NCI-H748 (cell line): ENCODE data around the gene ADAP2.
"Not testable (repeated sequence)": the region's sequence is repeated elsewhere in the genome, so short reads cannot be mapped to it uniquely, and the experiment has no call there.

Source experiments
- DNase-seq: peaks from one replicate; lab custom pipeline; 2025; ENCODE audit not compliant: unreplicated experiment; lab: John Stamatoyannopoulos, UW

Gene ADAP2

DNA sequence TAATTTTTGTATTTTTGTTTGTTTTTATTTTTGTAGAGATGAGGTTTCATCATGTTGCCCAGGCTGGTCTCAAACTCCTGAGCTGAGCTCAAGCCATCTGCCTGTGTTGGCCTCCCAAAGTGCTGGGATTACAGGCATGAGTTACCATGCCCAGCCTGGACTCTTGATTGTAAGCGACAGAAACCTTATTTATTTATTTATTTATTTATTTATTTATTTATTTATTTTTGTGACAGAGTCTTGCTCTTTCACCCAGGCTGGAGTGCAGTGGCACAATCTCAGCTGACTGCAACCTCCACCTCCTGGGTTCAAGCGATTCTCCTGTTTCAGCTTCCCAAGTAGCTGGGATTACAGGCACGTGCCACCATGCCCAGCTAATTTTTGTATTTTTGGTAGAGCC lies 8.1 kb downstream of the ADAP2 start:
- not testable (repeated sequence) for DNase-seq

DNA sequence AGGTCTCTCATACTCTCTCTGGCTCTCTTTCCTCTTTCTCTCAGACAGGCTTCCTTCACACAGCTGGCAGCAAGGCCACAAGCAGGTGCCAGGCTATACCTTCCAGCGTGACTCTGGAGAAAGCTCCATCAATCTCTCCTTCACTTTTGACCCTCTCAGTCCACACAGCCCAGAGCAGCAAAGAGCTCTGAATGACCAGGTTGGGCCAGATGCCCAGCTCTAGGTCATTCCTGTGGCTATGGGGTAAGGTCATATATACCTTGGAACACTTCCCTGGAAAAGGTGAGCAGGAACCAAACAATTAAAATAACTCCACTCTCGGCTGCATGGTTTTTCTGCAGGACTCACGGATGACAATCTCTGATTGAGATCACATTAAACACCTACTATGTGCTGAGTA lies 8.8 kb downstream of the ADAP2 start:
- no peak for DNase-seq

- DNase-seq, result not testable (repeated sequence)
Observed at GRCh38 chr17:30931582-30931981, 9.8 kb downstream of the ADAP2 start.

DNA sequence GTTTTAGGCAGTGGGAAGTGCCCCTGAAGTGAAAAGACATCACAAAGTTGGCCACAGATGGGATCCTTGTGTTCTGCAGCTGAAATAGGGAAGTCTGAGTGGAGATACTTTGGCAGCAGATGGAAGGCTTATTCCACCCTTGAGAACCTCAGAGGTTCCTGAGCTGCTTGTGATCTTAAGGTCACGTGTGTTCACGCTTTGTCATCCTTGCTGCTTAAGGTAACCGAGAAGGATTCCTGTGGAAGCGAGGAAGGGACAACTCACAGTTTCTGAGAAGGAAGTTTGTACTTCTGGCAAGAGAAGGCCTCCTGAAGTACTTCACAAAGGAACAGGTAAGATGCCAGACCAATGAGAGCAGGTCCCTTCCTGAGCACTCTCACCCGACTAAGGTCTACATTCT lies 12.2 kb downstream of the ADAP2 start:
- no peak for DNase-seq

GRCh38 chr17:30939051-30939689 lies 17.4 kb downstream of the ADAP2 start:
- no peak for DNase-seq

DNA sequence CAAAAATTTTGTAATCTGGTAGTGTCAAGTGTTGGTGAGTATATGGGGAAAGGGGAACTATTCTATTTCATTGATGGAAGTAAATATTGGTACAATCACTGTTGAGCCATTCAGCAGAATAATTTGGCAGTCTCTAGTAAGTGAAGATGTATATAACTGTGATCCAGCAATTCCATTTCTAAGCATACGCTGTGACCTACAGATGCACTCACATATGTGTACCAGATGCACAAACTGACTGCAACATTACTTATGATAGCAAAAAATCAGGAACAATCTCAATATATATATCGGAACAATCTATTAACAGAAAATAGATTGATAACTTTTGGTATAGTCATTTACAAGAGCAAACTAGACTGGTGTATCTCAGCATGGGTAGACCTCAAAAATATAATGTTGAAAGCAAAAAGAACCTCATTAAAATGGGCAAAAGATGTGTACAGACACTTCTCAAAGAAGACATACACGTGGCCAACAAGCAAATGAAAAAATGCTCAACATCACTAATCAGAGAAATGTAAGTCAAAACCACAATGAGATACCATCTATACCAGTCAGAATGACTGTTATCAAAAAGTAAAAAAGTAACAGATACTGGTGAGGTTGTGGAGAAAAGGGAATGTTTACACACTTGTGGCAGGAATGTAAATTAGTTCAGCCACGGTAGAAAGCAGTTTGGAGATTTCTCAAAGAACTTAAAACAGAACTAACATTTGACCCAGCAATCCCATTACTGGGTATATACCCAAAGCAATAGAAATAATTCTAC lies 20.7 kb downstream of the ADAP2 start:
- no peak for DNase-seq

DNA sequence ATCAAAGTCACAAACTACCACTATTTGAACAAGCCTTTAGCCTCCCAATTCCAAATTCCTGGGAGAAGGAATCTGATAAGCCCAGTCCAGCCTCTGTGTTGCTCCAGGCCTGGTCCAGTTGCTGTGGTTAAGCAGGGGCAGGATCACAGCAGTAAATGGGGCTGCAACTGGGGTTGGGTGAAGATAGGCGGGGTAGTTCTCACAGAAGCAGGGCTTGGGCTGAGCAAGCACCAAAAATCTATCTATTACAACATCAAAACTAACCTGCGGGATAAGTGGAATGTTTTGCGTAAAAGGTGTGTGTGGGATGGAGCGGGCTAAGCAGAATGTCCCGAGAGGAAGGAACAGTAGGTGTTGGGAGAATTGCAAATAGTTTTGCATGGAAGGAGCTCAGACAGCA lies 26.1 kb downstream of the ADAP2 start:
- no peak for DNase-seq

GRCh38 chr17:30950189-30950588 lies 28.4 kb downstream of the ADAP2 start:
- DNase-seq, result no peak

DNA sequence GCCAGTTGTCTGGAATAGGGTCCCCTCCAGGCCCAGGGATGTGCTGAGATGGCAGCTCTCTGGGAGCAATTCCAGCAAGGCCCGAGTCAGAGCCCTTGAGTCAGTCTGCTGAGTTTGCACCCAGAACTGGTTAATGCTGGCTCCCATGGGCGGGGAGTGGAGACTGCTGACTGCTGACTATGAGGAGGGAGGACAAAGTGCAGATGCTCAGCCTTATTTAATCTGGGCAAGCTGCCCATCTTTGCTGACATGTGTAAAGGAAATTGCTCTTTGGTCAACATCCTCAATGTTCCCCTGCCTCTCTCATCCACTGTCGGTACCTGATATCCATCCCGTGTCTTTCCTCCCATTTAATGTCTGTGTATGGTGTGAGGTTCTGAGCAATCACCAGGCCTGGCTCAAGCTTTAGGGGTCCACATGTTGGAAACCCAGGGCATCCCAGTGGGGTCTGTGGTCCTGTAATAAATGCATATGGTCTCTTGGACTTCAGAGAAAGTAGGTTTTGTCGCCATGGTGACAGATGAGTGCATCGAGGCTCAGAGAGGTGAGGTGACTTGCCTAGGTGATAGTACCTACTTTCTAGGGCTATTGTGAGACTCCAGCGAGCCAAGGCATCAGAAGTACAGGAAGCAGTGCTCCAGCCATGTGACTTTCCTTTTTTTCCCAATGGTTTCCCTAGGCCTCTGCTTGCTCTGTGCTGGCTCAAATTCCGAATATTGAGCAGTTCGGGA lies 29.1 kb downstream of the ADAP2 start:
- peak; percentile 92 for DNase-seq

DNA sequence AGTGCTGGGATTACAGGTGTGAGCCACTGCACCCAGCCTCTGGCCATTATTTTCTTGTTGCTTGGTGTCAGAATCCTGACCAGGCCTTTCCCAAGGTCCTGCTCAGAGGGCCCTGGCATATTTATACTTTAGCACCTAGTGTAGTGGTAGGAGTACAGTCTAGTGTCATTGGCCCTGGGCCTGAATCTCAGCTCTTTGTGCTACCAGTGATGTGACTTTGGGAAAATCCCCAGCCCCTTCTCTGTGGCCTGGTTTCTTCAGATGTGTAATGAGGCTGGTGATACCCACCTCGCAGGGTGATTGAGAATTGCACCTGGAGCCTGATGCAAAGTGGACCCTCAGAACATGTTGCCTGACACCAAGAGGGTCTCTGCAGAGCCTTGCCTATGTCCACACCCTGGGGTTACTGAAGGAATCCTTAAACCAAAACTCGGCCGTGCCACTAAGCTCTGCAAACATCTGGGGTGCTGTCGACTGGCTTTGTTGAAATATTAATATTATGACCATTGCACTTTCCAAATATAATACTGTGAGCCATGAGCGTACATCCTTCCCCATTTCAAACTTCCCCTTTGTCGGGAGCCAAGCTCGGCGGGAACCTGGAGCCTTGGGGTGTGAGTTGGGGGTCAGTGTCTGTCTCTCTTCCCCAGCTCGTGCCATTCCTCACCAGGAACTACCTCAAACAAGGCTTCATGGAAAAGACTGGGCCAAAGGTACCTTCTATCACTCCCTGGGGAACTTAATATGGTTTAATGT lies 31.1 kb downstream of the ADAP2 start:
- DNase-seq, result no peak

GRCh38 chr17:30954046-30954830 lies 32.5 kb downstream of the ADAP2 start:
- no peak for DNase-seq

DNA sequence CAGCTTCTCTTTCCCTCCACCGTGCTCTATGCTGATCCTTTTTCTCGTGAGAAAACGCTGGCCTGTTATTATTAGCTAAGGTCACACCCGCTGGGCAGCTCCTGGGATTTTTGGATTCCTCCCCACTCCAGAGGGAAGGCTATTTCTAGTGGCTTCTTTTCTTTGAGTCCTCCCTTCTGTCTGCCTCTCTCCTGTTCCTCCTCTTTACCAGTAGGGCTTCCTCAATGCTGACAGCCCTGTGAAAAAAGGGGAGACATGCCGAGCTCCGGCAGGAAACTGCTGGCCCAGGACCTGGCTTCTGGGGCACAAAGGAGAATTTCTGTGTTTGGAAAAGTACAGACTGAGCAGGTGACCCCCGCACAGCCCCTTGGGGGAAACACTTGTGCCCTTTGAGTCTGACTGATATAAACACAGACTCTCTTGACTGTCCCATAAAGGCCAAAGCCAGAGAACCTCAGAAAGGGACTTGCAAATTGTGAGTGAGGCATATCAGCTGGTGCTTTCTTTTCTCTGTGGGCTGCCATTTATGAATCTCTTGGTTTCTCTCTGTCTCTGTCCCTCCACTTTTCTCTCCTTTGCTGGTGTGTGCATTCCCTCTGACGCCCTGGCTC lies 35.1 kb downstream of the ADAP2 start:
- no peak for DNase-seq

DNA sequence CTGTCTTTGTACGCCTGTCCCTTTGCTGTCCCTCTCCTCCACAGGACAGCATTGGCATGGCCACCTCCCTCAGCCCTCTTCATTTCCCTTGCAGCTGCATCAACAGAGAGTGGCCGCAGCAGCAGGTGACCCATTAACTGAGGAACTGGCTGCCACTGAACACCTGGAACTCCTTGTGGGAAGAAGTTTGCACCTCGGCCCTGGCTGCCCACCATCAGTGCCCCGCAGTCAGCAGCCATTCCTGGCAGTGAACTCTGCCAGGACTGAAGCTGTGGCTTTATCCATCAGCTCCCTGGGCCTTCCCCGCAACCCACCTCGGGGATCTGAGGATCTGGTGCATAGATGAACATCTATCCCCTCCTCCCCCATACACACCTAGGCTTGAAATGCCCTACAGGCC lies 36.0 kb downstream of the ADAP2 start:
- DNase-seq, result no peak

GRCh38 chr17:30958187-30958586 lies 36.4 kb downstream of the ADAP2 start:
- no peak for DNase-seq

DNA sequence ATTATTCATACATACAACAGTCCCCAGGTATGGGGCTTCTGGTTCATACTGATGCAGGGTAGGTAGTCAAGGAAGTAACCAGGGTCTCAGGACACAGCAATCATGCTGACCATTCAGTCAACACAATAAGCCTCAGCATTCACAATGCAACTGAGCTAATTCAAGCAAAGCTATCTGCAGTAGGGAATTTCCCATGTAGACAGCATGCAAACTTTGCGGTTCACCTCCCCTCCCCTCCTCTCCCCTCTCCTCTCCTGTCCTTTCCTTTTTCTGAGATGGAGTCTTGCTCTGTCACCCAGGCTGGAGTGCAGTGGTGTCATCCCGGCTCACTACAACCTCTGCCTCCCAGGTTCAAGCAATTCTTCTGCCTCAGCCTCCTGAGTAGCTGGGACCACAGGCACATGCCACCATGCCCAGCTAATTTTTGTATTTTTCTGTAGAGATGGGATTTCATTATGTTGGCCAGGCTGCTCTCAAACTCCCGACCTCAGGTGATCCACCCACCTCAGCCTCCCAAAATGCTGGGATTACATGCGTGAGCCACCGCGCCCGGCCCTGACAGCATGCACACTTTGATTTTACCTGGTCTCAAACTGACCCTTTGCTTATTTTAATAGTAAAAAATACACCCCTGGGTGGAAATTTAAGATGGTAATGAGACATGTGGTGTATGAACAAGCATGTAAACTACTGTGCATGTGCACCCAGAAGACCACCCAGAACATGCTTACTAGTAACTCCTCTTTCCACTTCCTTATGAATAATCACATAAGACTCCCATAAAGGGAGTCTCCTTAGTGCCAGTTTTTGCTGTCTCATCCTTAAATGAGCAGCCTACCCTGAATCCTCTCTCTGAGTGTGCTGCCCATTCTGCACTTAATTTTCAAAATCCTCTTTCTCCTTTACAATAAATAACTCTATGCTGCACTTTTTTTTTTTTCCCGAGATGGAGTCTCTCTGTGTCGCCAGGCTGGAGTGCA lies 39.8 kb downstream of the ADAP2 start:
- DNase-seq, result no peak

- DNase-seq, result not testable (repeated sequence)
Observed at GRCh38 chr17:30964312-30964711, 42.6 kb downstream of the ADAP2 start.

DNA sequence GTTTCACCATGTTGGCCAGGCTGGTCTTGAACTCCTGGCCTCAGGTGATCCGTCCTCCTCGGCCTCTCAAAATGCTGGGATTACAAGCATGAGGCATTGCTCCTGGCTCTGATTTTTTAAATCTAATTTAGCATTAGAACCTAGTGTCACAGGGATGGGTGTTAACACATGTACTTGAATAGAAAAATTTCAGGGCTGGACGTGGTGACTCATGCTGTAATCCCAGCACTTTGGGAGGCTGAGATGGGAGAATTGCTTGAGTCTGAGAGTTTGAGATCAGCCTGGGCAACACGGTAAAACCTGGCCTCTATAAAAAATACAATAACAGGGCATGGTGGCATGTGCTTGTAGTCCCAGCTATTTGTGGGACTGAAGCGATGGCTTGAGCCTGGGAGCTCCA lies 43.1 kb downstream of the ADAP2 start:
- no peak for DNase-seq

- DNase-seq, result no peak
Observed at GRCh38 chr17:30965686-30966085, 43.9 kb downstream of the ADAP2 start.

DNA sequence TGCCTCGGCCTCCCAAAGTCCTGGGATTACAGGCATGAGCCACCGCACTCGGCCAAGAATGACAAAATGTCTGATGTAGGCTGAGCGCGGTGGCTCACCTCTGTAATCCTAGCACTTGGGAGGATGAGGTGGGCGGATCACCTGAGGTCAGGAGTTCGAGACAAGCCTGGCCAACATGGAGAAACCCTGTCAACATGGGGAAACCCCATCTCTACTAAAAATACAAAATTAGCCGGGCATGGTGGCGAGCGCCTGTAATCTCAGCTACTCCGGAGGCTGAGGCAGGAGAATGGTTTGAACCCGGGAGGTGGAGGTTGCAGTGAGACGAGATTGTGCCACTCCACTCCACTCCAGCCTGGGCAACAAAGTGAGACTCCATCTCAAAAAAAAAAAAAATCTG lies 46.2 kb downstream of the ADAP2 start:
- DNase-seq, result not testable (repeated sequence)
